ENCODE measurements around the gene NPPB. TPM values are rescaled to one million over a fixed set of nuclear protein-coding genes. Genes with fewer than 3 reads are reported as not detected.

NPPB gene
- total and polyA plus RNA-seq, 9 of the 15 experiments (the other 6 are each of a cell fraction or from before 2014, with no cell fraction given) = not detected

DNA sequence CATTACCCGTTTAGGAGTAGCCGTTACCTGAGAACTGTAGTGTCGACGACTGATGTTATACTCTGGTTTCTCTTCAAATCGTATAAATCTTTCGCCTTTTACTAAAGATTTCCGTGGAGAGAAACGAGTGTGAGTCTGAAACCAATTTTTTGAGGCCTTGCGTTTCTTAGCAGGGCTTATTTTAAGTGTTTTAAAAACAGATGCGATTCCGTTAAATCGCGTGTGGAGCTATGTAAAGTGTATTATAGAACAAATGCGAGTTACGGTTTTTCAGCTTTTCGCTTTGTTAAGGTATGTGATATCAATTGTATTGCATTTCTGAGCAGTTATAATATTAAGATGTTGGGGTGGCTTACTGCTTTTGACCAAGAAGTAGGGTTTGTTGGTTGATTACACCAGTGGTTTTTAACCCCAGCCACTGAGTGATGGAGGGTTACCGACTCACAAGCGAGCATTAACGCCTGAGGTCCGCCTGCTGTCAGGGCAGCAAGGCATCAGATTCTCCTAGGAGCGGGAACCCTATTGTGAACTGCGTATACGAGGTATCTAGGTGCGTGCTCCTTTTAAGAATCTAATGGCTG, 49.4 kb upstream of the NPPB start (continued):
- TF ChIP-seq, protein P1, sequence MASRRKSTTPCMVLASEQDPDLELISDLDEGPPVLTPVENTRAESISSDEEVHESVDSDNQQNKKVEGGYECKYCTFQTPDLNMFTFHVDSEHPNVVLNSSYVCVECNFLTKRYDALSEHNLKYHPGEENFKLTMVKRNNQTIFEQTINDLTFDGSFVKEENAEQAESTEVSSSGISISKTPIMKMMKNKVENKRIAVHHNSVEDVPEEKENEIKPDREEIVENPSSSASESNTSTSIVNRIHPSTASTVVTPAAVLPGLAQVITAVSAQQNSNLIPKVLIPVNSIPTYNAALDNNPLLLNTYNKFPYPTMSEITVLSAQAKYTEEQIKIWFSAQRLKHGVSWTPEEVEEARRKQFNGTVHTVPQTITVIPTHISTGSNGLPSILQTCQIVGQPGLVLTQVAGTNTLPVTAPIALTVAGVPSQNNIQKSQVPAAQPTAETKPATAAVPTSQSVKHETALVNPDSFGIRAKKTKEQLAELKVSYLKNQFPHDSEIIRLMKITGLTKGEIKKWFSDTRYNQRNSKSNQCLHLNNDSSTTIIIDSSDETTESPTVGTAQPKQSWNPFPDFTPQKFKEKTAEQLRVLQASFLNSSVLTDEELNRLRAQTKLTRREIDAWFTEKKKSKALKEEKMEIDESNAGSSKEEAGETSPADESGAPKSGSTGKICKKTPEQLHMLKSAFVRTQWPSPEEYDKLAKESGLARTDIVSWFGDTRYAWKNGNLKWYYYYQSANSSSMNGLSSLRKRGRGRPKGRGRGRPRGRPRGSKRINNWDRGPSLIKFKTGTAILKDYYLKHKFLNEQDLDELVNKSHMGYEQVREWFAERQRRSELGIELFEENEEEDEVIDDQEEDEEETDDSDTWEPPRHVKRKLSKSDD (conservative IDR thresholded peaks at IDR 0.05; ENCODE audit: low read length) = peak; percentile 98
- TF ChIP-seq SMAD1 (IDR thresholded peaks at IDR 0.05; ENCODE audit: low read depth, low read length, partially characterized antibody) (peak; percentile 100), ZNF253 (CRISPR knock-in tag; conservative IDR thresholded peaks at IDR 0.05) (peak; percentile 98), ZNF778 (CRISPR knock-in tag; IDR thresholded peaks at IDR 0.05) (no peak), ZNF408 (CRISPR knock-in tag; IDR thresholded peaks at IDR 0.05; ENCODE audit: low read depth) (no peak; the same call in 1 of the 2 replicates), WHSC1 (IDR thresholded peaks at IDR 0.05; ENCODE audit: low read length) (no peak), NCOA1 (IDR thresholded peaks at IDR 0.05; ENCODE audit: low read depth) (peak; percentile 76), ARID1B (IDR thresholded peaks at IDR 0.05) (peak; percentile 68; the same call in 1 of the 2 replicates), NR4A1 (CRISPR knock-in tag; IDR thresholded peaks at IDR 0.05) (peak; percentile 87; the same call in 1 of the 2 replicates), NR4A1 (tag; IDR thresholded peaks at IDR 0.05) (peak; percentile 81; the same call in 1 of the 2 replicates), GABPA (tag; conservative IDR thresholded peaks at IDR 0.05; ENCODE audit: low read depth) (peak; percentile 69), LEF1 (IDR thresholded peaks at IDR 0.05) (peak; percentile 90)
- TF ChIP-seq, protein P2, sequence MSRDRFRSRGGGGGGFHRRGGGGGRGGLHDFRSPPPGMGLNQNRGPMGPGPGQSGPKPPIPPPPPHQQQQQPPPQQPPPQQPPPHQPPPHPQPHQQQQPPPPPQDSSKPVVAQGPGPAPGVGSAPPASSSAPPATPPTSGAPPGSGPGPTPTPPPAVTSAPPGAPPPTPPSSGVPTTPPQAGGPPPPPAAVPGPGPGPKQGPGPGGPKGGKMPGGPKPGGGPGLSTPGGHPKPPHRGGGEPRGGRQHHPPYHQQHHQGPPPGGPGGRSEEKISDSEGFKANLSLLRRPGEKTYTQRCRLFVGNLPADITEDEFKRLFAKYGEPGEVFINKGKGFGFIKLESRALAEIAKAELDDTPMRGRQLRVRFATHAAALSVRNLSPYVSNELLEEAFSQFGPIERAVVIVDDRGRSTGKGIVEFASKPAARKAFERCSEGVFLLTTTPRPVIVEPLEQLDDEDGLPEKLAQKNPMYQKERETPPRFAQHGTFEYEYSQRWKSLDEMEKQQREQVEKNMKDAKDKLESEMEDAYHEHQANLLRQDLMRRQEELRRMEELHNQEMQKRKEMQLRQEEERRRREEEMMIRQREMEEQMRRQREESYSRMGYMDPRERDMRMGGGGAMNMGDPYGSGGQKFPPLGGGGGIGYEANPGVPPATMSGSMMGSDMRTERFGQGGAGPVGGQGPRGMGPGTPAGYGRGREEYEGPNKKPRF (IDR thresholded peaks at IDR 0.05; ENCODE audit: low read depth, low read length) = no peak
- TF ChIP-seq, protein P3, sequence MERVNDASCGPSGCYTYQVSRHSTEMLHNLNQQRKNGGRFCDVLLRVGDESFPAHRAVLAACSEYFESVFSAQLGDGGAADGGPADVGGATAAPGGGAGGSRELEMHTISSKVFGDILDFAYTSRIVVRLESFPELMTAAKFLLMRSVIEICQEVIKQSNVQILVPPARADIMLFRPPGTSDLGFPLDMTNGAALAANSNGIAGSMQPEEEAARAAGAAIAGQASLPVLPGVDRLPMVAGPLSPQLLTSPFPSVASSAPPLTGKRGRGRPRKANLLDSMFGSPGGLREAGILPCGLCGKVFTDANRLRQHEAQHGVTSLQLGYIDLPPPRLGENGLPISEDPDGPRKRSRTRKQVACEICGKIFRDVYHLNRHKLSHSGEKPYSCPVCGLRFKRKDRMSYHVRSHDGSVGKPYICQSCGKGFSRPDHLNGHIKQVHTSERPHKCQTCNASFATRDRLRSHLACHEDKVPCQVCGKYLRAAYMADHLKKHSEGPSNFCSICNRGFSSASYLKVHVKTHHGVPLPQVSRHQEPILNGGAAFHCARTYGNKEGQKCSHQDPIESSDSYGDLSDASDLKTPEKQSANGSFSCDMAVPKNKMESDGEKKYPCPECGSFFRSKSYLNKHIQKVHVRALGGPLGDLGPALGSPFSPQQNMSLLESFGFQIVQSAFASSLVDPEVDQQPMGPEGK (CRISPR knock-in tag; IDR thresholded peaks at IDR 0.05; ENCODE audit: borderline replicate concordance) = peak; percentile 96
- TF ChIP-seq, protein P4, sequence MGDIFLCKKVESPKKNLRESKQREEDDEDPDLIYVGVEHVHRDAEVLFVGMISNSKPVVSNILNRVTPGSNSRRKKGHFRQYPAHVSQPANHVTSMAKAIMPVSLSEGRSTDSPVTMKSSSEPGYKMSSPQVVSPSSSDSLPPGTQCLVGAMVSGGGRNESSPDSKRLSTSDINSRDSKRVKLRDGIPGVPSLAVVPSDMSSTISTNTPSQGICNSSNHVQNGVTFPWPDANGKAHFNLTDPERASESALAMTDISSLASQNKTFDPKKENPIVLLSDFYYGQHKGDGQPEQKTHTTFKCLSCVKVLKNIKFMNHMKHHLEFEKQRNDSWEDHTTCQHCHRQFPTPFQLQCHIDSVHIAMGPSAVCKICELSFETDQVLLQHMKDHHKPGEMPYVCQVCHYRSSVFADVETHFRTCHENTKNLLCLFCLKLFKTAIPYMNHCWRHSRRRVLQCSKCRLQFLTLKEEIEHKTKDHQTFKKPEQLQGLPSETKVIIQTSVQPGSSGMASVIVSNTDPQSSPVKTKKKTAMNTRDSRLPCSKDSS (IDR thresholded peaks at IDR 0.05; ENCODE audit: low read depth, partially characterized antibody) = no peak

Data from K562 (cell line).